Right atrium auricular region (tissue), 2 donors: Measurements from ENCODE around the gene USH2A. TPM values are rescaled to one million over a fixed set of nuclear protein-coding genes. Genes with fewer than 3 reads are reported as not detected.
A peak's percentile ranks its signal among the peaks of the same experiment; 100 is the strongest.

Source experiments
- DNase-seq: peaks from one replicate; pipeline ENCODE4 v3.0.0-alpha.2; 2019; ENCODE audit warnings: low spot score
- H3K27ac ChIP-seq, 2 donors: fragments of 200-600 bp; sonication (generic); 1 replicate in 1 of 2; 2 replicates in 1 of 2; pipeline ENCODE4 v1.5.1; 2016 to 2019
- H3K27me3 ChIP-seq, 2 donors: fragments of 200-600 bp; sonication (generic); one replicate each; pipeline versions ENCODE4 v1.5.1 to v1.6.0; 2017 to 2019
- H3K36me3 ChIP-seq: fragments of 200-600 bp; sonication (generic); one replicate; pipeline ENCODE4 v1.5.1; 2016
- H3K4me1 ChIP-seq, 2 donors: fragments of 200-600 bp; sonication (generic); one replicate each; pipeline versions ENCODE4 v1.5.1 to v1.6.0; 2017 to 2019
- H3K4me3 ChIP-seq, 2 donors: fragments of 200-600 bp; sonication (generic); 1 replicate in 1 of 2; 2 replicates in 1 of 2; pipeline ENCODE4 v1.5.1; 2017 to 2019; ENCODE audit warnings: mild to moderate bottlenecking in 1 of 2, moderate library complexity in 1 of 2
- H3K9me3 ChIP-seq, 2 donors: fragments of 200-600 bp; sonication (generic); one replicate each; pipeline ENCODE4 v1.5.1; 2019
- CTCF ChIP-seq, 2 donors: fragments of 200-600 bp; sonication (generic); IDR thresholded peaks; one replicate each; pipeline ENCODE4 v1.5.1; 2019; ENCODE audit warnings: antibody characterized with exemption in 2 of 2
- total RNA-seq, 2 donors: library from RNA; depleted of rRNA; stranded (reverse); fragments of >200 nt; gene quantifications; one replicate each; pipeline ENCODE4 v1.1.0, GENCODE V29; 2016

The USH2A gene
- total RNA-seq, 2 donors from 2014 or later = 2.4 to 5.6 TPM

- H3K27ac ChIP-seq = no peak overlapping the region
- no peaks in the 10 kb centered on the region for H3K9me3 ChIP-seq
- H3K27me3 ChIP-seq = no peaks in the 10 kb centered on the region
- no peak for DNase-seq
- H3K36me3 ChIP-seq = no peaks in the 10 kb centered on the region
- H3K4me1 ChIP-seq = no peaks in the 10 kb centered on the region
- TF ChIP-seq CTCF (IDR thresholded peaks at IDR 0.05) = no peak
- no peak overlapping the region for H3K4me3 ChIP-seq
These were observed 299.6 kb downstream of the USH2A start for GRCh38 chr1:216123446-216124191.

GRCh38 chr1:216119600-216119999, 303.6 kb downstream of the USH2A start:
- Histone ChIP-seq H3K27ac (no peak overlapping the region), H3K27me3 (no peaks in the 10 kb centered on the region)
- no peak for DNase-seq

GRCh38 chr1:216114180-216114579, 309.1 kb downstream of the USH2A start:
- H3K4me1 ChIP-seq = no peaks in the 10 kb centered on the region

More at GRCh38 chr1:216119600-216119999, 303.6 kb downstream of the USH2A start:
- H3K9me3 ChIP-seq = no peaks in the 10 kb centered on the region
- H3K4me3 ChIP-seq = no peak overlapping the region
- H3K4me1 ChIP-seq = no peaks in the 10 kb centered on the region
- H3K36me3 ChIP-seq = no peaks in the 10 kb centered on the region
- TF ChIP-seq CTCF (IDR thresholded peaks at IDR 0.05) = peak in 1 of 2 donors; percentile 30

GRCh38 chr1:216113181-216113580, 310.1 kb downstream of the USH2A start:
- Histone ChIP-seq H3K27ac (no peak overlapping the region), H3K9me3 (no peaks in the 10 kb centered on the region), H3K27me3 (no peaks in the 10 kb centered on the region), H3K36me3 (no peaks in the 10 kb centered on the region), H3K4me1 (no peaks in the 10 kb centered on the region), H3K4me3 (no peak overlapping the region)
- no peak for DNase-seq
- TF ChIP-seq CTCF (IDR thresholded peaks at IDR 0.05) = no peak

More at GRCh38 chr1:216114180-216114579, 309.1 kb downstream of the USH2A start:
- Histone ChIP-seq H3K27me3 (no peaks in the 10 kb centered on the region), H3K4me3 (no peak overlapping the region), H3K27ac (no peak overlapping the region), H3K36me3 (no peaks in the 10 kb centered on the region), H3K9me3 (no peaks in the 10 kb centered on the region)
- no peak for DNase-seq
- TF ChIP-seq CTCF (IDR thresholded peaks at IDR 0.05) = no peak

GRCh38 chr1:216111842-216112241, 311.4 kb downstream of the USH2A start:
- Histone ChIP-seq H3K4me1 (no peaks in the 10 kb centered on the region), H3K4me3 (no peak overlapping the region), H3K36me3 (no peaks in the 10 kb centered on the region), H3K27me3 (no peaks in the 10 kb centered on the region), H3K9me3 (no peaks in the 10 kb centered on the region), H3K27ac (no peak overlapping the region)
- peak in 1 of 2 donors; percentile 29 for TF ChIP-seq CTCF (IDR thresholded peaks at IDR 0.05)
- DNase-seq = no peak

- TF ChIP-seq CTCF (IDR thresholded peaks at IDR 0.05) = no peak
- H3K4me3 ChIP-seq = no peak overlapping the region
- no peak overlapping the region for H3K27ac ChIP-seq
- H3K9me3 ChIP-seq = no peaks in the 10 kb centered on the region
- DNase-seq = no peak
- H3K27me3 ChIP-seq = no peaks in the 10 kb centered on the region
- no peaks in the 10 kb centered on the region for H3K4me1 ChIP-seq
- H3K36me3 ChIP-seq = no peaks in the 10 kb centered on the region
These were observed 327.8 kb downstream of the USH2A start for GRCh38 chr1:216095400-216095799.
